ENCODE results near the gene KAZN.

- no peak for TF ChIP-seq CTCF (conservative IDR thresholded peaks at IDR 0.05; ENCODE audit: low read length)
- no peak for TF ChIP-seq EZH2phosphoT487 (IDR thresholded peaks at IDR 0.05; ENCODE audit: borderline replicate concordance)
Observed at GRCh38 chr1:15148941-15149340, 550.5 kb downstream of the KAZN start.
